GM23338 (cell line): ENCODE data around the gene SH3TC2.

Experiments
- CREB1 ChIP-seq: fragments of 250-450 bp; sonication (Bioruptor Pico); IDR thresholded peaks from 2 replicates; pipeline ENCODE4 v1.5.0; 2020; ENCODE audit warnings: low read depth, mild to moderate bottlenecking, moderate library complexity
- CTCF ChIP-seq, 2 experiments: fragments of 200-600 bp in 1 of 2; sonication (generic) in 1 of 2; conservative IDR thresholded peaks; 2 replicates each; pipeline versions ENCODE4 v1.5.1 to v1.6.1; 2016 to 2017; ENCODE audit warnings: antibody characterized with exemption in 2 of 2, low read depth in 2 of 2, mild to moderate bottlenecking in 2 of 2, moderate library complexity in 1 of 2
- ETS1 ChIP-seq: IDR thresholded peaks from 2 replicates; pipeline ENCODE4 v1.6.1; 2016; ENCODE audit warnings: antibody characterized with exemption
- EZH2 ChIP-seq: fragments of 200-600 bp; sonication (generic); IDR thresholded peaks from one replicate; pipeline ENCODE4 v1.8.0; 2017; ENCODE audit warnings: antibody characterized with exemption, mild to moderate bottlenecking, low read depth; ENCODE audit not compliant: unreplicated experiment
- EZH2phosphoT487 ChIP-seq: fragments of 200-600 bp; sonication (generic); IDR thresholded peaks from one replicate; pipeline ENCODE4 v1.8.1; 2018; ENCODE audit warnings: antibody characterized with exemption; ENCODE audit not compliant: unreplicated experiment
- JUNB ChIP-seq: IDR thresholded peaks from one replicate; pipeline ENCODE4 v1.6.1; 2016; ENCODE audit warnings: antibody characterized with exemption; ENCODE audit not compliant: unreplicated experiment
- POLR2AphosphoS5 ChIP-seq: IDR thresholded peaks from 2 replicates; pipeline ENCODE4 v1.6.1; 2016; ENCODE audit warnings: antibody characterized with exemption, low read depth
- REST ChIP-seq: IDR thresholded peaks from one replicate; pipeline ENCODE4 v1.6.1; 2018; ENCODE audit warnings: antibody characterized with exemption; ENCODE audit not compliant: unreplicated experiment
- ZNF114 ChIP-seq: fragments of 250-450 bp; sonication (Bioruptor Pico); IDR thresholded peaks from 2 replicates; pipeline ENCODE4 v1.5.0; 2020; ENCODE audit warnings: mild to moderate bottlenecking, moderate library complexity
- ZNF331 ChIP-seq: fragments of 250-450 bp; sonication (Bioruptor Pico); IDR thresholded peaks from 2 replicates; pipeline ENCODE4 v1.5.0; 2020; ENCODE audit warnings: low read depth, mild to moderate bottlenecking, moderate library complexity

GRCh38 chr5:148973455-148973854 is 89.4 kb downstream of the SH3TC2 start:
- TF ChIP-seq CTCF (conservative IDR thresholded peaks at IDR 0.05; ENCODE audit: low read depth in 2 of 2) (no peak), EZH2 (no peak), POLR2AphosphoS5 (no peak), REST (no peak), EZH2phosphoT487 (no peak), CREB1 (no peak), ZNF331 (CRISPR knock-in tag) (no peak), ZNF114 (CRISPR knock-in tag) (no peak), JUNB (no peak), ETS1 (no peak)
